GM18870 (cell line): ENCODE measurements around the gene SLC25A33.
A peak's percentile ranks its signal among the peaks of the same experiment; 100 is the strongest.
"Not testable (repeated sequence)": the region's sequence is repeated elsewhere in the genome, so short reads cannot be mapped to it uniquely, and the experiment has no call there.

Experiments used
- ATAC-seq: cut with Tn5 transposase; IDR thresholded peaks from one replicate; pipeline ENCODE4 v1.9.1; 2021; ENCODE audit warnings: moderate library complexity; ENCODE audit not compliant: unreplicated experiment

The SLC25A33 gene

DNA sequence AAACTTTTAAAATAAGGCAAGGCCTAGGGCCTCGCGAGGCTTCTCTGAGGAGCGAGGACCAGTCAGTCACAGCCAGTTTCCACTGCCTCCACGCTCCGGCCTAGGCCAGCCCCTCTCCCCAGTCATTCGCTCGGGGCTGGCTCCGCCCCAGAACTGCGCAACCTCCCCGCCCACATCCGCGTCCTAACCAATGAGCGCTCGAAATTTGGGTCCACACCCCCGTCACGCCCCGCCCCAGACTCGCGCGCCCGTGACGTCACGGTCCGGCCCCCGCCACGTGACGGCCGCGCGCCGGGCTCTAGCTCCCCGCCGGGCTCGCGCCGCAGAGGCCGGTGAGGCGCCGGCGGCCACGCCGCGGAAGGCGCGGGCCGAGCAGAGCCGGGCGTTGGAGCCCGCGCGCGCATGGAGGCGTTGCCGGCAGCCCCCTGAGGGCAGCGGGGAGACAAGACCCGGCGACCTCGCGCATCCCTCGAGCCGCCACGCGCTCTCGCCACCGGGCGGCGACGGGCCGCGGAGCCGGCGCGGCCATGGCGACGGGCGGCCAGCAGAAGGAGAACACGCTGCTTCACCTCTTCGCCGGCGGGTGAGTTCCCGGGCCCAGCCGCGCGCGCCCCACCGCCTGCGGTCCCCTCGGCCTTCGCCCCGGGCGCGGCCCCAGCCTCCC is at the start of gene SLC25A33:
SLC25A33 (plus strand) TSS at position 301 of the 664 bp plus-strand sequence; CDS start at position 528, 227 bp downstream.
- ATAC-seq: peak; percentile 78

DNA sequence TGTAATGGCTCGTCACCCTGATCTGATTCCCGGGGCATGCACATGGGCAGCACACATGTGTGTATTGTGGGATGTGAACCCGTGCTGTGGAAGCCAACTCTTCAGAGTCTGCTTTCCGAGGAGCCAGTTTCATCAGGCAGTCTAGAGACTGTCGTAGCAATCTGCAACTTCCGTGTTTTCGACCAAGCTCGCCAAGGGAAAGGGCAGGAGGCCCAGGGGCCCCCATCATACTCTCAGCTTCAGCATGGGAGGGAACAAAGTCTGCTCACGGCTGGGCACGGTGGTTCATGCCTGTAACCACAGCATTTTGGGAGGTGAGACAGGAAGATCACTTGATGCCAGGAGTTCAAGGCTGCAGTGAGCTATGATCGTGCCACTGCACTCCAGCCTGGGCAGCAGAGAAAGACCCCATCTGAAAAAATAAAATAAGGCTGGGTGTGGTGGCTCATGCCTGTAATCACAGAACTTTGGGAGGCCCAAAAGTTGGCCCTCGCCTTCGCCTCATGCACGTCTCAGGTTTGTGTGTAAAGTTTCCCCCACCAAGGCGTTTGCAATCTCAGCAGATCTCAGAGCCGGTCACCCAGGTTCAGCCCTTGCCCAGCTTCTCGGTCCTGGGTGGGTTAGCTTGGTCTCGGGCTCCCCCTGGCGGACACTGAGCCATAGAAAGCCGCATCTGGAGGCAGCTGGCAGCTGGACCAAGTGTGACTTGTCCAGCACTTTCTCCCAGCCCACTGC is 48.5 kb upstream of the SLC25A33 start:
- no peak for ATAC-seq

DNA sequence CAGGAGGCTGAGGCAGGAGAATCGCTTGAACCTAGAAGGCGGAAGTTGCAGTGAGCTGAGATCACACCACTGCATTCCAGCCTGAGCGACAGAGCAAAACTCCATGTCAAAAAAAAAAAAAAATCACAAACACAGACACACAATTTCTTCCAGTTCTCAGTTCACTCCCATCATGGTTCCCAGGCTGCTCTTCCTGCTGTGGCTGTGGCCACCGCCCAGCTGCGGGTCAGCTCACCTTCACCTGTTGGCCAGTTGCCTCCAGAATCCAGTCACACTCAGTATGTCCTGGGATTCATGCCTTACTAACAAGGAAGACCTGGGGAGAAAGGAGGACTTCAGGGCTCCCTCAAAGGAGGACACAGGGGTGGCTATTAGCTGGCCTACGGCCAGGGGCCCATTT is 45.9 kb upstream of the SLC25A33 start:
- no peak for ATAC-seq

DNA sequence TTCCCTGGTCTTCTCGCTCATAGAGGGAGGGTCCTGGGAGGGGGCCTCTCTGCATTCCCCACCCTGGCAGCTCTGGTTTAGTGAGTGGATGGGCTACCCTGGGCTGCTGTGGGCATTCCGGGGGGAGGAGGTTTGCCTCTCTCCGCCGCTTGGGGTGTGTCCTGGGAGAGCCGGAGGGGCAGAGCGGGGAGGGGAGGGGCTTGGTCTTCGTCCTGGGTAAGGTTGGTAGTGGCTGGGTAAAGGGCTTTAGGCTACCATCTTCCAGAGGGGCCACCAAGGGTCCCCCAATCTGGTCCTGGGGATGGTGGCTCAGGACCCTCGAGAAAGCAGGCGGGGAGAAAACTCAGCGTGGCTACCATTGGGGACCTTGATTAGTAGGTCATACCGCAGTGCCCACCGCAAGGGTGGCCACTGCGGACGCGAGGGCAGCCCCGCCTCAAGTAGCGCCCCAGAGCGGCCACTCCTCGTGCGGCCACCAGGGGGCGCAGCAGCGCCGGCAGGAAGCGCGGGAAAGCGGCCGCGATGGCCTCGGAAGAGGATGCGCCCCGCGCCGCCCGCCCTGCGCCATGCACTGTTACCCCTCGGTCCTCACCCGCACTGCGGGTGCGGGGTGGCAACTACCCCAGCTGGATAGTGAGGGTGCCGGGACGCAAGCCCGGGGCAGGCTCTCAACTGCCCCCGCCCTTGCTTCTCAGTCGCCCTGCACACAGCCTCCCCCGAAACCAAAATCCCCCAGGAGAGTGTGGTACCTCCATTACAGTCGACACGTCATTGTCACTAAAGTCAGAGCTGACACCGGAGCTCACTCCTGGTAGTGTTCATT is 44.1 kb upstream of the SLC25A33 start:
- ATAC-seq: no peak

DNA sequence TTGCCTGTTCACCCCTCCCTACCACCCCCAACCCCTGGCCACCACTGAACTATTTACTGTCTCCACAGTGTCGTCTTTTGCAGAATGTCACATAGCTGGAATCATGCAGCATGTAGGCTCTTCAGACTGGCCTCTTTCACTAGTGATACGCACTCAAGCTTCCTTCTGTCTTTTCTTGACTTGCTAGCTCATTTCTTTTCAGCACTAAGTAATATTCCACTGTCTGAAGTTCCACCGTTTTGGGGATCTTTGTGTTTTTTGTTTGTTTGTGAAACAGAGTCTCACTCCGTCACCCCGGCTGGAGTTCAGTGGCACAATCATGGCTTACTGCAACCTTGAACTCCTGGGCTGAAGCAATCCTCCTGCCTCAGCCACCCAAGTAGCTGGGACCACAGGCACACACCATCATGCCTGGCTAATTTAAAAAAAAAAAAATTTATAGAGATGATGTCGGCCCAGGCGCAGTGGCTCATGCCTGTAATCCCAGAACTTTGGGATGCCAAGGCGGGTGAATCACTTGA is 43.4 kb upstream of the SLC25A33 start:
- ATAC-seq: no peak

- ATAC-seq: no peak
These were observed 38.2 kb upstream of the SLC25A33 start for GRCh38 chr1:9500756-9501754.

GRCh38 chr1:9503001-9503675 is 36.1 kb upstream of the SLC25A33 start:
- no peak for ATAC-seq

DNA sequence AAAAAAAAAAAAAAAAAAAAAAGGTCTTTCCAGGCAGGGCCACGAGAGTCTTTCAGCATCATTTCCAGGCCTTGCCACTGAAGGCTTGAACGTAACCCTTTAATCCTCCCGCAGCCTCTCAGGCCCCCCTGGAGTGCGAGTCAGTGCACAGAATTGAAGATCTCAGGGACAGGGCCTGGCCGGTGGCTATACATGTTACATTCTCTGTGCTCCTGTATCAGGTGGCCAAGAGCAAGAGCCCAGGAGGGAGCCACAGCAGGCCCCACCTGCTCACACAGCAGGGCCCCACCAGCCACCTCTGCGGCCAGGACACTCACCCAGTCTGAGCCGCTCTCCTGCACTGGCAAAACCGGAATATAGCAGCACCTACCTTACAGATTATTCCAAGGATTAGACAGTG is 34.1 kb upstream of the SLC25A33 start:
- no peak for ATAC-seq

GRCh38 chr1:9506901-9507300 is 32.4 kb upstream of the SLC25A33 start:
- no peak for ATAC-seq

DNA sequence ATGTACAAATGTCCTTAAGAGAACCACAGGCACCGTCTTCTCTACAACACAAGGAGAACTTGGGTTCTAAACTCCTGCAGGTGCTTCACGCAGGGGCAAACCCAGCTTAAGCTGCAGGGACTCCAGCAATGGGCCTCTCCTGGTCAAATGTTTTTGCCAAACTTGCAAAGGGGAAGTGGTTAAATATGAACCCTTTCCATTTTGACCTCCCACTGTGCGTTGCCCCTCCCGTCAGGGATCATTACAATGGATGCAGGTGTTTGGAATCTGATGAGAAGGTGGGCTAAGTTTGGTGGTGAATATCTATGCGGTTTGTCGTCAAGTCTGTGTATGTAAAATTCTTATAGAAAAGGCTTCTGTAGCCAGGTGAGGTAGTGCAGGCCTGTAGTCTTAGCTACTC is 29.1 kb upstream of the SLC25A33 start:
- no peak for ATAC-seq

DNA sequence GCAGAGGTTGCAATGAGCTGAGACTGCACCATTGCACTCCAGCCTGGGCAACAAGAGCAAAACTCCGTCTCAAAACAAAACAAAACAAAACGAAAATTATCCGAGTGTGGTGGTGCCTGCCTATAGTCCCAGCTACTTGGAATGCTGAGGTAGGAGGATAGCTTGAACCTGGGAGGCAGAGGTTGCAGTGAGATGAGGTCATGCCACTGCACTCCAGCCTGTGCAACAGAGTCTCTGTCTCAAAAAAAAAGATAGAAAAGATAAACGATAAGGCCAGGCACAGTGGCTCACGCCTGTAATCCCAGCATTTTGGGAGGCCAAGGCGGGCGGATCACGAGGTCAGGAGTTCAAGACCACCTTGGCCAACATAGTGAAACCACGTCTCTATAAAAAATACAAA is 23.7 kb upstream of the SLC25A33 start:
- not testable (repeated sequence) for ATAC-seq

DNA sequence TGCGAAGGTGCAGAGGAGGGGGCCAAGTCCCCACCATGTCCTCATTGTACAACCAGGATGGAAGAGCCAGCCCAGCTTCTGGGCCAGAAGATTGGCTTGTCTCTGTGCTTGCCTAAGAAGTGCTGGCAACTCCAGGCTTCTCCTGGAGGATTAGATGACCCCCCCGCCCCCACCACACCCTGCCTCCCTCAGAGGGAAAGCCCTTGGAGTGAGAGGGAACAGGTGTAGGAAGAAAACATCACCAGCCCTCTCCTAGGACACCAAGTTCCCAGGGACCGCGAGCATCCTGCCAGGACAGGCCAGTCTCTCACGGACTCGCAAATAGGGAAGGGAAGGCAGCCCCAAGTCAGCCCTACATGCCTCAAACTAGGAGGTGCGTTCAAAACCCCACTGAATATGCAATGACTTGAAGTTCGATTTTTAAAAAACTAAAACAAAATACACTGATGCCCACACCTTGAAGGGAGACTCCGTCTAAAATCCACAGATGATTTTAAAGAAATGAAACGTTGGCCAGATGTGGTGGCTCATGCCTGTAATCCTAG is 20.7 kb upstream of the SLC25A33 start:
- no peak for ATAC-seq

GRCh38 chr1:9520411-9520810 is 18.9 kb upstream of the SLC25A33 start:
- no peak for ATAC-seq

GRCh38 chr1:9529190-9529589 is 10.1 kb upstream of the SLC25A33 start:
- no peak for ATAC-seq

GRCh38 chr1:9530320-9530719 is 8.9 kb upstream of the SLC25A33 start:
- no peak for ATAC-seq

- no peak for ATAC-seq
These were observed 4.3 kb upstream of the SLC25A33 start for GRCh38 chr1:9534953-9535352.

GRCh38 chr1:9536301-9536700 is 3.0 kb upstream of the SLC25A33 start:
- ATAC-seq: no peak

- ATAC-seq: no peak
These were observed 1.2 kb upstream of the SLC25A33 start for GRCh38 chr1:9537863-9538668.
